DMS79 (cell line): ENCODE measurements around the gene MBNL1.
"Not testable (repeated sequence)": the region's sequence is repeated elsewhere in the genome, so short reads cannot be mapped to it uniquely, and the experiment has no call there.

Experiments used
- DNase-seq: peaks from one replicate; lab custom pipeline; 2025; lab: John Stamatoyannopoulos, UW

MBNL1 gene

DNA sequence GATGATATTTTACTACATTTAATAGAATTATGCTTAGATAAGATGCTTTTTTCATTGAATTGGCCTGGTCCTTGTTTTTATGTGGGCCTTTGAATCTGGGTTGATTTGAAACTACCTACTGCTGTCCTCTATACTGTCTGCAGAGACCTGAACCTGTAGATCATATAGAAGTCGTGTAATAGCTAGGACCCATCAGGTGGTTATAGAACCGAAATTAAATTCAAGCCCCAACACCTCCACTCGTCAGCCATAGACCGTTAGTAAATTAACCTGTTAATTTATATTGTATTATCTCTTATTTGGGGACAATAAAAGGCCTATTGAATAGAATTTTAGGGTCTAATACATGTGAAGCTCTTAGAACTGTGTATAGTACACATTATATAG lies 108.4 kb downstream of the MBNL1 start:
- DNase-seq: no peak

DNA sequence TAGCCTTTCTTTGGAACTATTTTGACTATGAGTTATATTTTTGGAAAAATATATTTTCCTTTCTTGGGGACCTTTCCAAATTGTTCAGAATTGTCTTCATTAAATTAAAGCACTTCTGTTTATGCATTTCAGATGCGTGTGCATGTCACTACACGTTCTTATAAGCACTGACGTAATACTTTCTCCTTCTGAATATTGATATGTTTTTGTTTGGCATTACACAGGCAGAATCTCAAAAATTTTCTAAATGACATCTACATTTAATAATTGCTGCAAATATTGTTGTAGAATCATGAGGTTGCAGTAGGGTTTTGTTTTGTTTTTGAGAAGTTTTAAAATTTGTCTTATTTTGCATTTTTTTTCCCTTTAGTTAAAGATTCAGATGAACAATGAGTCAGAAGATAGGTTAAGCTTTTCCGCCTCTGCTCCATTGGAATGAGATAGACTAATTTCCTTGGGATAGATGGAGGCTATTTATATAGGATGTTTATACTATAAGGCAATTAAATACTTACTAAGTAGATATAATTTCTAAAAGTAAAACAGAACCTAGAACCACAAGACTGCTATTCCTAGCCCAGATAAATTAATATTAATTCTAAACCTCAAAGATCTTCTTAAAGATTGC lies 110.8 kb downstream of the MBNL1 start:
- no peak for DNase-seq

DNA sequence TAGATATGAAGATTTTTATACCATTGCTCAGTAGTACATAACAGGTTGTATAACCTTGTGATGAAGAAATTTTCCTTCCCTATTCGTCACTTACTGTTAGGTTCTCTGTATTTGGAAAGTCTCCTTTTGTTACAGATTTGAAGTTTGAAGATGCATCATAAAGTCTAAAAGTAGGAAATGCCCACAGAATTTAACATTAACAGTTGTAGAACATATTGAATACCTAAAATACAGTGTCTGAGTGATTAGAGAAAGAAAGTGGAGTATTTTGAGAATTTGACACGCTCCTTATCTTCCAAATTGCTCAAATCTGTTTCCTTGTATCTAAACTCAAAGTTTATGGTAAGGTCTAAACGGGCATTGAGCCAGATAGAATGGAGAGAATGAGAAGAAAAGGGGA lies 111.3 kb downstream of the MBNL1 start:
- no peak for DNase-seq

DNA sequence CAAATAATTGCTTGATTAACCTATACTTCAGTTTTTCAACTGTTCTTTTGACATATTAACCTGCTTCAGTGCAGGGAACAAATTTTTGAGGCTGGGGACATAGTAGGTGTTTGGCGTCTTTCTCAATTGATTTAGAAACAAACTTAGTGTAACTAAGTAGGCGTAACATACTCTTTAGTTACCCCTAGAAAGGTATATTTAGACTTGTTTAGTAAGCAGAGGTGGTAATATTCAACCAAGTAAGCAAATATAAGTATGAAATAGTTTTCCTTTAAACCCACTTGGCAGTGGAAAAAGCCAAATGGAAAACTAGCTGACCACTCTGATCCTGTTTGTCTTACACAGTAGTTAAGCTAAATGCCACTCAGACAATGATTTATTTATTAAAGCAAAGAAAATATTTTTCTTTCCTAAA lies 113.2 kb downstream of the MBNL1 start:
- no peak for DNase-seq

DNA sequence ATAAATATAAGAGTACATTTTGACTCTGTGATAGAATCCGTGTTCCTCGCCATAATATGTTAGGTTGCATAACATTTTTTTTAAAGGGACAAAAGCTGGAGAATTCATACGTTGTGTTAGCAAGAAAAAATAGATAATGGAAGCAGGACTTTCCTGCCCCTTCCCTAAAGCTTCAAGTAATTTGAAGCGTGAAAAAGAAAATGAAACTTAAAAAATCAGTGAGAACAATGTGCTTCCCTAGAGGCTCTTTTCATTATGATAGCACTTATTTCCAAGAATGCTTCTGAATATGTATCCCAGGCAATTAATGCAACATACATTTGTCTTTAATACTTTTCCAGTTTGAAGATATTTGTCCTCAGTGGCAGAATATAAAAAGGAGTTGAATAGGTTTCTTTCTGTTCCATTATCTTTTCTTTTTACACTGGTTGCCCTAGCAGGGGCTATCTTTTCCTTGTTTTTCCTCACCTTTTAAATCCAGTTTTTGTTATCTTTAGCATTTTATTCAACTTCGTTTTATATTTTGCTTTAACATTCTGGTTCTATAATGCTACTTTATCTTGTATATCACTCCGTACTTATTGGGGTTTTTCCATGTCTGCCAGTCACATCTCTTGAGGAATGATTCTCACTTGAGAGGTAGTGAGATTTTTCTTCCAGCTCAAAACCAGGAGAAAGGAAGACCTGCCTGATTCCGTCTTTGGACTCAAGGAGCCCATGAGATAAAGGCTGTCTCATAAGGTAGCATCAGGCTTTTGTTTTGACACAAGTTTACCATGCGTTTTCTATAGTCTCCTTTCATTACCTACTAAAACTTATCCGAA lies 113.8 kb downstream of the MBNL1 start:
- no peak for DNase-seq

DNA sequence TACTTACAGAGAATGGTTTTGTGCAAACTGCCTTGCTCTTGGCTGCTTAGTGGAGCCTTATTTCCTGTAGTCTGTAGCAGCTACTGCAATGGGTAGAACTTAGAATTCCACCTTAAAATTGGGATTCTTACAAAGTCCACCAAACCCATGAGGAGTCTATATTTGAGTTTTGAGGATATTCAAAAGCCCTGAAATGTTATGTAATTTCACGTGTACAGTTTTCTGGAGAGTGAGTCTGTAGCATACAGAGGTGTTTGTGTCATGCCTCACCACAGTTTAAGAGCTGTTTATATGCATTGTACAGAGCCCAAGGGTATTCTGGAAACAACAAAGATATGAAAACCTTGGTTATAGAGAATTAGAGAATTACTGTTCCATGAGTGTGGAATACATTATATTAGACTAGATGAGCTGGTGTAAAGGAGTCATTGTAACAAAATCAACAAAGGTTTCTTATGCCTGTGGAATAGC lies 114.4 kb downstream of the MBNL1 start:
- DNase-seq: no peak

DNA sequence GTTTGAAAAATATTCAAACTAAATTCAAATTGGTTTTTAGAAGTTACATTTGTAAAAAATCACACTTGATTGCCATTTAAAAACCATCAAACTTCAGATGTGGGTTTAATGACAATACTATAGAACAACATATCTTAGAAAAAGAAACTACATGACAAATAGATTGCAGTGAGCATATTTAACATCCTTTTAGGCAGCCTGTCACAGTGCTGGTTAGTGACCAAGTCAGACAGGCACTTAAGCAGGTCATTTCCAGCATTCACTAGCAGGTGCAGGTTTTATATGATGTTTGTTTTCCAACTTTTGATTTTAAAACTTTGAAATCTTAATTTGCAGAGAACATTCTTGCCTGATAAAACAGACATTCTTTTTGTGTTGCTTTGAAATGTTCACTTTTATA lies 115.7 kb downstream of the MBNL1 start:
- no peak for DNase-seq

DNA sequence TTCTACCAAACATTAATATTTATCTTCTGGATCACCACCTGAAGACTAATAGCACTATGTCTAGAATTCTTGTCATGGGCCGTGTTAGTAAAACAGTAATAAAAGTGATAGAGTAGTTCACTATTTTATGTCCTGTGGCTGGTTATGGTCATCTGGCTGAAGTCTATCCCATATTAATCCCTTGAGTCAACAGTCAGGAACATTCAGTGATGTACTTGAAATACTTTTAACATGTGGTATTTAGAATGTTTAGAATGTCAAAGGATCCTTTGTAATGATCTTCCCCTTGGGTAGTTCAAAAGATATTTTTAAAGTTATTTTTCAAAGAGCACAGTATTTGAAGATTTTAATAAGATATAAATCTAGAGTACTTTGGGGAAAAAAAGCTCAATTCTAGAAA lies 117.0 kb downstream of the MBNL1 start:
- no peak for DNase-seq

DNA sequence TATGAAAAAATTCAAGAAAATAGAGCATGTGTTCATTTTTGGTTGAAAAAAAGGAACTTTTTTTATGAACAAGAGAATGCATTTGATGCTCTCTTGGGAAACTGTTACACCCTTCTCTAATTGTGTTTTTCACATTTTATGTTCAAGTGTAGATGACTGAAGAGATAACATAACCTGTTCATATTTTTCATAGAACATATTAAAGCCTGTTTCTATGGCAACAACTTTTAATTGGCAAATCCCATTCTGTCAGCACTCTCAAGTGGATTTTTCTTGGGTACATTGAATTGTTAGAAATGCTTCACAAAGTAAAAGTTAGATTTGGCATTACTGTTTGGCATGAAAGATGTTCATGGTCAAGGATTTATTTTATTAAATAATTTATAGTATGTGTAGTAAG lies 117.5 kb downstream of the MBNL1 start:
- DNase-seq: no peak

DNA sequence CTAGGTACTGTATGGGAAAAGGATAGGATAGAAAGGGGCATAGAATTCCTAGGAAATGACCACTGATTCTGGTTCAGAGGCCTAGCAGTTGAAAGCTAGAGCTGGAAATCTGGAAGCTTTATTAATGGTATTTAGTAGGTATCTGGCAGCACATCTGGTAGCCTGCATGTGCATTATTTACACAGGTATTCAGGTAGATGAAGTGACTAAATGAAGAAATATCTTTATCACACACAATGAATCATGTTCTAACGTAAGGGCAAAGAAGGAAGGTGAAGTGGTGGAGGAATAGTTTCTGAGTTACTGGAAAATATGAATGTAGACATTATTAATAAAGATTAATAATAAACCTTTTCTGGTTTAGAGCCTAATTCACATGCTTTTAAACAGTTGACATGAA lies 119.9 kb downstream of the MBNL1 start:
- no peak for DNase-seq

DNA sequence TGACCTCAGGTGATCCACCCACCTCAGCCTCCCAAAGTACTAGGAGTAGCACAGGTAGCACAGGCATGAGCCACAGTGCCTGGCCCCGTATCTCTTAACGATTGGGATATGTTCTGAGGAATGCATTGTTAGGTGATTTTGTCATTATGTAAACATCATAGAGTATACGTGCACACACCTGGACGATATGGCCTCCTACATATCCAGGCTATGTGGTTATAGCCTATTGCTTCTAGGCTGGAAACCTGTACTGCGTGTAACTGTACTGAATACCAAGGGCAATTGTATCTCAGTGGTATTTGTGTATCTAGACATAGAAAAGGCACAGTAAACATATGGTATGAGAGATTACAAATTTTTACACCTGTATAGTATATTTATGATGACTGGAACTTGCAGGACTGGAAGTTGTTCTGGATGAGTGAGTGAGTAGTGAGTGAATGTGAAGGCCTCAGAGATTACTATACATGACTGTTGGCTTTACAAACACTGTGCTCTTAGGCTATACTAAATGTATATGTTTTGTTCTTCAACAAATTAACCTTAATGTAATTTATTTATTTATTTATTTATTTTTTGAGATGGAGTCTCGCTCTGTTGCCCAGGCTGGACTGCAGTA lies 120.7 kb downstream of the MBNL1 start:
- no peak for DNase-seq

DNA sequence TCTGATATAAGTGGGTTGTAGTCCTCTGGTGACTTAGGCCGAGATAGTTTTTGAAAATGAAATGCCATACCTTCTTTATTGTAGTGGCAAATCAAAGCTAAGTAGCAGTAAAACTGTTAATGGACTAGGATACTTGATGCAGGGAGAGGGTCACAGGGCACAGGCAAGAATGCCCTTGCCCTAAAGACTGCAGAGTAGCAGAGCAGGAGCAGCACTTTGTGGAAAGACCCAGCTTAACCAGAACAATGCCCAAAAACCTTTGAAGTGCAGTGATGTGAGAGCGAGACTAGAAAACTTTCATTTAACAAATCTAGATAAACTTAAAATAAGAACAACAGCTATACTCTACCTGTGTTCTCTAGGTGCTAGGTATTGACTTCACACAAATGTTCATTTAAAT lies 121.9 kb downstream of the MBNL1 start:
- no peak for DNase-seq

DNA sequence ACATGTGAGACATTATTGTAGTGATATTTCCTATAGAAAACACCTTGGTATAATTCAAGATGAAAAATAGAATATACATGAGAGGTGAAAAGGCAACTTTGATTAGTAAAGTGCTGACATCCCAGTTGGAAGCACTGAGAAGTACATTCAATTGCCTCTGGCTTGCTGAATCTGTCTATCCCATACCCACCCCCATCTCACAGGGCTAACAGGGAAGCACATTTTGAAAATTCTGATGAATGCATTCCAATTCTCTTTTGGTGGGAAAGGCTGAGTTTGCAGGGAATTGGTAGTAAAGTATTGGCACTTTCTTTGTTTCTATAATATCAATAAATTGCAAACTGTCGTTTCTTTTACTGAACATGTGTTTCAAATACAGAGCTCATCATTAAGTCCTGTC lies 122.9 kb downstream of the MBNL1 start:
- no peak for DNase-seq

DNA sequence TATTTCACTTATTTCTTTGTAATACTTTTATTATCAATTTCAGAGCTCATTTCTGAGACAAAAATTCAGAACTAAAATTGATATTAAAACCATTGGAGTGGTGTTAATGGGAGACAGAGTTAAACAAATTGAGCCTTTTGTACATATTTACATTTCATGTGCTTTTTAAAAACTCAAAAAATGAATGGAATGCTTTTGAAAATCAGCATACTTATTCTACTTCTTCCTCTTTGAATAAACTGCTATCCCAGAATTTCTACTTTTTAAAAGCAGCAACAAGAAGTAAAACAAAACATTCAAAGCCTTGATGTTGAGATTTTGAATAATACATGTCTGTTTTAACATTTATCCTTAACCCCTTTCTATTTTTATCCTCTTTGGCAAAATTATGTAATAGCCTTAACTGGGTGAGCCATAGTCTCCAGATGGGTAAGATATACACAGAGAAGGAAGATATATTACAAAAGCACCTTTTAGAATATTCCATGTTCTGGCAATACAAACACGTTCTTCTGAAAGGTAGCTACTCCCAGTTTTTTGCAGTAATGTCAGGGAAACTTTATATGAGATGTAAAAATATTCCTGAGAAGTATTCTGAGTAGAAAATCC lies 123.6 kb downstream of the MBNL1 start:
- DNase-seq: no peak

DNA sequence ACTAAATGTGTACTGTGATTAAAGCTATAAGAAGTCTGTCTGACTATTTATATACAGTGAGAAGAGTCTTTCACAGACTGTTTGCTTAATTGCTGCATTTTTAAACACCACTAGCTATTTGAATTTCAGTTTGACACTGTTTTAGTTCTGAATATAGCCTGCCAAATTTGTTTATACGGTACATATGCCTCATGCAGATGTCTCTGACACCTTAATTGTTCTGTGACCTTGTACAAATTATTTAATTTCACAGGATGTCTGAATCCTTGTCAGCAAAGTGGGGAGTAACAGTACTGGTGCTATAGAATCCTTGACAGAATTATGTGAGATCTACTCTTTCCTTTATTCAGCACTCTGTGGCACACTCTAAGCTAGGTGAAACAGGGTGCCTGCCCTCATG lies 125.5 kb downstream of the MBNL1 start:
- DNase-seq: no peak

DNA sequence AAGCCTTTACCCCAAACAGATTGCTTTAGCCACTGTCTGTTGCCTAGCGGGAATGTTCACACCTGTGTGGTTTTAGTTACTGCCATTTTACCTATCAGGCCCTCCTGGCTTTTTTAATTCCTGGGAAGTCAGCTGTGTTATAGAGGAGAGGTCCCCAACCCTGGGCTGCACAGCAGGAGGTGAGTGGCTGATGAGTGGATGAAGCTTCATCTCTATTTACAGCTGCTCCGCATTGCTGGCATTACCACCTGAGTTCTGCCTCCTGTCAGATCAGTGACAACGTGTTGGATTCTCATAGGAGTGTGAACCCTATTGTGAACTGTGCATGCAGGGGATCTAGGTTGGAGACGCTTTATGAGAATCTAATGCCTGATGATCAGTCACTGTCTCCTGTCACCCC lies 127.0 kb downstream of the MBNL1 start:
- no peak for DNase-seq

DNA sequence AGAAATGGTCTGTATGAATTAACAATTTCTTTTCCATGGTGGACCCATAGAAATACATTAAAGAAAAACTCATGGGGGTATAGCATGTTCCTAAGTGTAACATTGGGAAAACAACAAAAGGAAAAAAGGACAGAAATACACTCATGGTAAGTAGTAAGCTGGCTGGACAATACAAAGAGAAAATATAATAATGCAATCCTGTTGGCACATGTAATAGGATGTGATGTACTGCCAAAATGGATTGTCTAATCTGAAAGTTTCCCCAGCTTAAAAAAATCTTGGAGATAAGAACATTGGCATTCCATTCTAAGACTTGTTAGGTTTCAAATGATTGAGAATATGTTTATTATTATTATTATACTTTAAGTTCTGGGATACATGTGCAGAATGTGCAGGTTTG lies 128.1 kb downstream of the MBNL1 start:
- DNase-seq: no peak

DNA sequence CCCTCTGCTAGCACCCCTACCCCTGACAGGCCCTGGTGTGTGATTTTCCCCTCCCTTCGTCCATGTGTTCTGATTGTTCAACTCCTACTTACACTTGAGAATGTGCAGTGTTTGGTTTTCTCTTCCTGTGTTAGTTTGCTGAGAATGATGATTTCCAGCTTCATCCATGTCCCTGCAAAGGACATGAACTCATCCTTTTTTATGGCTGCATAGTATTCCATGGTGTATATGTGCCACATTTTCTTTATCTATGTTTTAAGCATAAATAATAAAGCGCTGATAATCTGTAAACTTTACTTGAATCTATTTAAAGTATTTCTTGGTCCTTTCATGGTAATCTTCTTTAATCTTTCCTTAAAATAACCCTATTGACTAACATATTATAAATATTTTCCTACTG lies 128.6 kb downstream of the MBNL1 start:
- not testable (repeated sequence) for DNase-seq

DNA sequence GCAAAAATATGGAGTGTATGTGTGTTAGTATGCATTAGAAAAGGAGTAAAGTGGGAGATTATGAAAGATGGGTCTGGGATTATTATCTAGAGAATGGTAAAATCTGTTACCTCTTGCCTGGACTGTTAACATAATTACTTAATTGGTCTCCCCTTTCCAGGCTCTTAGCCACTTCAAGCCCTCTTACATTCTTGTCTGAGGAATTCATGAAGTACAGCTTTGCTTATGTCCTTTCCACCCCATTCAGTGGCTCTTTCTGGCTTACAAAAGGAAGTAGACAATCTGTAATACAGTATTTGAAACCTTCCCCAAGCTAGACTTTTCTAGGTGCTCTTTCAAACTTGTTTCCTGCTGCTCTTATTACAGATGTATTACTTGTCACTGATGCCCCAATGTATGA lies 129.8 kb downstream of the MBNL1 start:
- DNase-seq: peak; percentile 42

DNA sequence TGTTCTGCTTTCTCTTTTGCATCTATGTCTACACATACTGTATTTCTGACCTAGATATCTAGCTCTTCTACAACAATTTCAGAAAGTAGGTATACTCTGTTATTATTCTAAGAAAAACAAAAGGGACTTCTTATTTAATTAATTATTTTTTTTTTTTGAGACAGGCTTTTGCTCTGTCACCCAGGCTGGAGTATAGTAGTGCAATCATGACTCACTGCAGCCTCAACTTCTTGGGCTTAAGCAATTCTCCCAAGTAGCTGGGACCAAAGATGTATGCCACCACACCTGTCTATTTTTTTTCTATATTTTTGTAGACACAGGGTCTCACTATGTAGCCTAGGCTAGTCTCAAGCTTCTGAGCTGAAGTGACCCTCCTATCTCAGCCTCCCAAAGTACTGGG lies 130.6 kb downstream of the MBNL1 start:
- DNase-seq: no peak

DNA sequence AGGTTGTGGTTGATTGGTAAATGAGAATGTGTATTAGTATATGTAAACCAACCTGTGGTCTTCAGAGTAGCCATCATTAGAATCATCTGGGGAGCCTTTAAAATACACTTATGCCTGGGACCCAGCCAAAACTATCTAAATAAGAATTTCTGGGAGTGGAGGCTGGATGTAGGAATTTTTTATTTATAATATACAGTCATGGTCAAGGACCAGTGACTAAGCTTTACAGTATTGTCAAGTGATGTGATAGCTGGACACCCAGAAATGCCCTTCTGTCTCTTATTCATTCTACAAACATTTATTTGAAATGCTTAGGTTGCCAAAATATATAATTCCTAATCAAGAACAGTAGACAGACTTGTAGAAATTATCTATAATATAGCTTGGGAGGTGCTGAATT lies 132.2 kb downstream of the MBNL1 start:
- no peak for DNase-seq

DNA sequence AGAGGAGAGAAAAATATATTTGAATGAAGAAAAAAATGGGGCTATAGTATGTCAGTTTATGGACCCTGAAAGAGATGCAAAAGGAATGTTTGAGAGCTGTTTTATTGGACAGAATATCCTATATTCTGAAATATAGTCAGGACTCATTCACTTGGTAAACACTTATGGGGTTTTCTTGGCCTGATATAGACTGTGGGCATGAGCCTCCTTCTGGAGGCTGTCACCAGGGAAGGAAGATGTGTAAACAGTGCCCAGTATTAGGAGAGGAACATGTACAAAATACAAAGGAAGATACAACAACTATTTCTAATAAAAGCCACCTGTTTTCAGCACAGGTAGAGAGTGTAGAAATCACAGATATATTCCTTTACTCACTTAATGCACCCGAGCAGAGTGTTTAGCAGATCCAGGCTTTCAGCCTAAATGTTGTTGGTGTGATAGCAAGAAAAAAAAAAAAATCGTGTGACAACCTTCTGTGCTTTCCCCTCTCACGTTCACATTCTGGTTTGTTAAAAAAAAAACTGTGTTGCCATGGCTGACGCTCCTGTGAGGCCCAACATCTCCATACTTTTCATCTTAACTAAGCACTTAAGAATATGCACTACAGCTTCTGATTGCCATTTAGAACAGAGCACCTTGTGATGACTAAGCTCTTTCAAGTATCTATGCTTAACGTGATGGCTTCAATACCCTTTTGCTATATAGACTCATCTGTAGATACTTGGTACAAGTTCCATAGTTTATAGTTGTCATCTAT lies 134.1 kb downstream of the MBNL1 start:
- no peak for DNase-seq
